HG03159 (cell line): ENCODE results near the gene BRD3OS.
"Not testable (repeated sequence)": the region's sequence is repeated elsewhere in the genome, so short reads cannot be mapped to it uniquely, and the experiment has no call there.

Experiments
- ATAC-seq: cut with Tn5 transposase; IDR thresholded peaks from one replicate; pipeline ENCODE4 v1.9.1; 2021; ENCODE audit warnings: mild to moderate bottlenecking, moderate library complexity; ENCODE audit not compliant: unreplicated experiment

Gene BRD3OS

DNA sequence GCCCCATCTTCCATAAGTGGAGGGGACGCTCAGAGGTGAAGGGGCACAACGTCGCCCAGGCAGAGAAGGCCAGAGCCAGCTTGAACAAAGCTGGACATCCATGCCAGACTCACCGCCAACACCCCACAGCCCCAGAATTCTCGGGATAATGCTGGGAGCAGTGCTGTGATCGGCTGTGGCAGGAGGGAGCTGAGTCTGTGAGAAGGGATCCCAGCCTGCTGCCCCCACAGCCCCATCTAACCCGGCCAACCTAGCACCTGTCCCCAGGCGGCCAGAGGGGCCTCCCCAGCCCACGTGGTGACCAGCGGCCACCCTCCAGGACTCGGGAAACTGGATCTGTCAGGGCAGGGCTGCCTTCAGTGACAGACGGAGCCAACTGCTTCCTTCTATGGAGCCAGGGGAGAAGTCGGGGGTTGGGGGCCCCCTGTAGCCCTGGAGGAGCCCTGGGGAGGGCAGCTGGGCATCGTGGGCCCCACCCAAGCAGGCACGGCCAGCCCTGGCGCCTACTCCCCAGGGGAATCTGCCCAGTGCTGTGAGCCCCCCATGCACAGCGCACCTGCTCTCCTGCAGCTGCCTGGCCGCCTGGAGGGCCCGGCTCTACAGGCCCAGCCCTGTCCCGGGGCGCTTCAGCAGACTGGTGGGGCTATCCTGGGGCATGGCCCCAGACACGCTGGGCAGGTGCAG, 36.5 kb downstream of the BRD3OS start:
- ATAC-seq, result no peak

DNA sequence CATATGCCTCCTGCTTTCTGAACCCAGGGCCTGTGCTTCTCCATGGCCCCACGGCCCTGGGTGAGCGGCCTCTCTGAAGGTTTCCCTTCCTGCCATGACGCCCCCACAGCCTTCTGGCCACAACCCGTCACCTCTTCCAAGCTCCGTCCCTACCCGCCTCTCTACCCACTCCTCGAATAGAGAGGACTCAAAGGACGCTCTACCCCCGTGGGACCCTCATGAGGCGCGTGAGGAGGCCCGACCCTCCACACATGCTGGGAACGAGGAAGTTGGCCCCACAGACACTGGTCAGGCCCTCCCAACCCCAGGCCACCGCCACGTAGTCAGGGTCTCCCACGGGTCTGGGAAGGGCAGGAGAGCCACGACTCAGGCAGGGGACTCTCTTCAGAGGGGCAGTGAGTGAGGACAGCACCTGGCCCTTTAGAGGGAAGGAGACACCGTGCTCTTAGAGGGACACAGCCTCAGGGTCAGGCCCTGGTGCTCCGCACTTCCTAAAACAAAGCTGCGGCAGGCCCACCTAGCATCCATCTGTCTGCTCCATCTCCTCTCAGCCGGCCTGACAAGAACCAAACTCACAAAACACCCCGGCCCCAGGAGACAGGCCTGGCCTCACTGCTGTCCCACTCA, 37.3 kb downstream of the BRD3OS start:
- ATAC-seq, result no peak

DNA sequence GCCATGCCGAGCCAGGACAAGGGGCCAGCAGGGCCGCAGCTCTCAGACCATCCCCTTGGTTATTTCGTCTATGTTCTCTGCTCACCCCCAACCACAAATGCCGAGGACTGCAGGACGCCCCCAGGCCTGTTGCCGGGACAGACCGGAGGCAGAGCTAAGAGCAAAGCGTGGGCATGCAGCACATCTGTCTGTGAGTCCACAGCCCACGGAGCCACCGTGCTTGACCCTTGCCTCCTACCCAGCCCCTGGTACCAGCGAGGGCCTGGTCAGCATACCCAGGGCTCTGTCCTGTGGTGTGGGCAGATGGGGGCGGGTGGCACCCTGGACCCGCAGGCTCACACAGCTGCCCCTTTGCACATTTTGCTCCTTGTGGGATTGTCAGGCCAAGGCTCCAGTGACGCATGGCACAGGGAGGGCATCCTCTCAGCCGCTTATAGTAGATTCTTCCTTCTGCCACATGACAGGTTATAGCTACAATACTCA, 37.8 kb downstream of the BRD3OS start:
- ATAC-seq, result no peak

DNA sequence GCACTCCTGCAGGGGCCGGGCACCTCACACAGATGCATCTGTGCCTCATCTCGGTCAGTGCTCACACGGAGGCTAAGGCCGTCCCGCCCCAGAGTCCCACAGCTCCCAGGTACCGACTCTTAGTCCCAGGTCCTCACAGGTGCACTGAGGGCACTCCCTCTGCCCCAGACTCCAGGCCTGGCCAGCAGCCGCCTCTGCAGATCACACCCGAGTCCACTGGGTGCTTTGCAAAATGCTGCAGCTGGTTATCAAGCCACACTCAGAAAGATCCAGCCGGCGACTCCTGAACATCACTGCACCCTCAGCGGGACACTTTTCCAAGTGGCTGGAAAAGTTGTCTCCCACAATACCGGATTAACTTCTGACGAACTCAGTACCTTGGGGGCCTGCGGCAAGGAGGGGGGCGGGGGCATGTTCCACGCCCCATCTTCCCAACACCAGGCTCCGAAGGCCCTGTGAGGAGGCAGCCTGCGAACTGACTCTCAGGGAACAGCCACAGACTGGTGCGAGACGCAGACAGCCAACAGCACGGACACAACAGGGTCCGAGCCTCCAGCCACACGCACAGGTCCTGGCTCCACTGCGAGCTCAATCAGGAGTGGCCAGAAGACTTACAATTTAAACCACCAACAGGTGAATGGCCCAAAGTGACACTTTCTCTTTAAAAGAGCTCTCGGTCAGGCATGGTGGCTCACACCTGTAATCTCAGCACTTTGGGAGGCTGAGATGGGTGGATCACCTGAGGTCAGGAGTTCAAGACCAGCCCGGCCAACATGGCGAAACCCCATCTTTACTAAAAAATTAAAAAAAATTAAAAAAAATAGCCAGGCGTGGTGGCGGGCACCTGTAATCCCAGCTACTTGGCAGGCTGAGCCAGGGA, 38.5 kb downstream of the BRD3OS start:
- no peak for ATAC-seq

DNA sequence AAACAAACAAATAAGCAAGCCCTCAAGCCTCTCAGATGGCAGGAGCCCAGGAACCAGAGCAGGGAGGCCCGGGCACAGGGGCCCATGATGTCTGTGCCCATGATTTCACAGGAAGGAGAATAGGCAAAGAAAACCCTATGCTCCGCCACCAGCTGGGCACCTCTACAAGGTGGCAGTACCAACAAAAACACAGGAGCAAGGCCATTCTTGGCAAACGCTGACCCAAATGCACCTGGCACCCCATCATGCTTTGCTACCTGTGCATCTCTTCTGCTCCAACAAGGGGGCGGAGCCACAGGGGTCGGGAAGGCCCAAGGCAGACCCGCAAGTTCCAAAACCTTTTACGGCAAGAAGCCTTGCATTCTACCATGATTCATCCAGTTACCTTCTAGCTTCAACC, 39.4 kb downstream of the BRD3OS start:
- ATAC-seq, result no peak

DNA sequence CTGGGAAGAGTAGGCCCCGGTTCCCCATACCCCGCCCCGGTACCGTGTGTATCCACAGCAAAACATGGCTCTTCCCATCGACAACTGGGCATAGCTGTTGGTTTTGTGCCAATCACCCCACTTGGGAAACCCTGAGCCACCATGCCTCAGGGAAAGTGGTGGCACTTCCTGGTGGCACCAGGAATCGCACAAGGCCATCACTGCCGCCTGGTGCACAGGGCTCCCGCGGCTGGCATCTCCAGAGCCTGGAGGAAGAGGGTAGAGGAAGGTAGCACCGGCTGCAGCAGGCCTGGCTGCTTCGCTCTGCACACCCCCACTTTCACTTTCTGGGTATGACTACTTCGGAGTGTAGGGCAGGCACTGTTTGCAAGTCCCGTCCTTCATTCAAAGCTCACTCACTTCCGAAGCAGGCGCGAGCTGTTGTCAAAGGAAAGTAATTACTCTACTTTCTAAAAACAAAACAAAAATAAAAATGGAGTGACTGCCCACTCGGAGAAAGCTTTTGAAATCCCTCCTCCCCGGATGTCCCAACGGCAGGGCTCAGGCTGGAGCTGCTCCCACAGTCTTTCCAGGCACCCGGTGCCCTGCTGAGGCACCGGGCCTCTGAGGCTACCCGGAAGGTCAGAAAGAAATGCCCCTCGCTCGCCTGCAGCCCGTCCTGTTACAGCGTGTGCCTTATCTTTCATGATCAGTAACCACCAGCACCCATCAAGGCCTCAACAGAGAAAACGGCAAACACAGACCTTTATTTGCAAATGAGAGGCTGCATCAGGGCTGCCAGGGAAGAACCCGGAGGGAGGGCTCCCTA, 40.5 kb downstream of the BRD3OS start:
- ATAC-seq, result no peak

DNA sequence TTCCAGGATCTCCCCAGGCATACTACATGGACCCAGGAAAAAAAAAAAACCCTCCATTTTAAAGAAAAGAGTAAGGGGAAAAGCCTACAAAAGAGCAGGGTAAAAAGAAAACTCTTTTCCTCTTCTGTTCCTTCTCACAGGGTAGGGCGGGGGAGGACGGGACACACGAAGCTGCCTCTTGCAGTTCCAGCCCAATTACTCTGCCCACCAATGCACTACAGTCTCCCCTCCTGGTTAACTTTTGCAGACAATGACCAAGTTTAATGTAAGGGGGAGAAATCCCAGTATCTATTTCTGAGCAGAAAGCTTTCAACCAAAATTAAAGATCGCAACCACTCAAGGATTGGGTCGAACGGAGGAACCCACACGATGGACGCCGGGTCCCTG, 41.2 kb downstream of the BRD3OS start:
- no peak for ATAC-seq

DNA sequence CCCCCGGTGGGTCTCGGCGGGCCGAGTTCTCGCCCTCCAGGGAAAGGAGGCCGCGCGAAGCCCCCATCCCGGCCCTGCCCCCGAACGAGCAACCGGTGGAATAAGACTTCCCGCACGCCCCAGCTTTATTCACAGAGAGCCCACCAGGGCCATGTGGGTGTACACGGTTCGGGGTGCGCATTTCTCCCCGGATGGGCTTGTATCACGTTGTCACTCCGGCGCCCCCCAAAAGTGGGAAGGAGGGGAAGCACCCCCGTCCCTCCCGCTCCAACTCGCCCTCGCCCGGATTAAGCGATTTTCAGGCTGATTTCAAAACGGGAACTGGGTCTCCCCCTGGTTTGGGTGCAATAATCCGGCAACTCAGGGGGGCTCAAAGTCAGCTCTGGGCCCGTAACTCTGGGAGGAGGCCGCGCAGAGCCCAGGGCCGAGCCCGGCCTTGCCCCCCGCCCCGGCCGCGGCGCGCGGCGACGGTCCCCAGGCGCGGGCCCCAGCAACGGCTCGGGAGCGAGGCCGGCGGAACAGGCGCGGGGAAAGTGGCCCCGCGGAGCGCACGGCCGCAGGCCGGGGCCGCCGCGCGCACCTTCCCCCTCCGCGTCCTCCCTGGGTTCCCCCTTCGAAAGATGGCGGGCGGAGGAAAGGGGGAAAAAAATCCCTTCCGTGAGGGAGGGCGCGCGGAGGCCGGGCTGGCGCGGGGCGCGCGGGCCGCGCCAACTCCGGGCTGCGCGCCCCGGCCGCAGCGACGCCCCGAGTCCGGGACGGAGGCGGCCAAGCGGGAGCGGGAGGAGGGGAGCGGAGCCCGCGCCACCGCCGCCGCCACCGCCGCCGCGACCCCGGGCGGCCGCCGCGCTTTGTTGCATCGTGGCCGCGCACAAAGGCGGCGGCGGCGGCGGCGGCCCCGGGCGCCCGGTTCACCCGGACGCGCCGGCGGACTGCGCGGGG, 41.9 kb downstream of the BRD3OS start:
- no peak for ATAC-seq

DNA sequence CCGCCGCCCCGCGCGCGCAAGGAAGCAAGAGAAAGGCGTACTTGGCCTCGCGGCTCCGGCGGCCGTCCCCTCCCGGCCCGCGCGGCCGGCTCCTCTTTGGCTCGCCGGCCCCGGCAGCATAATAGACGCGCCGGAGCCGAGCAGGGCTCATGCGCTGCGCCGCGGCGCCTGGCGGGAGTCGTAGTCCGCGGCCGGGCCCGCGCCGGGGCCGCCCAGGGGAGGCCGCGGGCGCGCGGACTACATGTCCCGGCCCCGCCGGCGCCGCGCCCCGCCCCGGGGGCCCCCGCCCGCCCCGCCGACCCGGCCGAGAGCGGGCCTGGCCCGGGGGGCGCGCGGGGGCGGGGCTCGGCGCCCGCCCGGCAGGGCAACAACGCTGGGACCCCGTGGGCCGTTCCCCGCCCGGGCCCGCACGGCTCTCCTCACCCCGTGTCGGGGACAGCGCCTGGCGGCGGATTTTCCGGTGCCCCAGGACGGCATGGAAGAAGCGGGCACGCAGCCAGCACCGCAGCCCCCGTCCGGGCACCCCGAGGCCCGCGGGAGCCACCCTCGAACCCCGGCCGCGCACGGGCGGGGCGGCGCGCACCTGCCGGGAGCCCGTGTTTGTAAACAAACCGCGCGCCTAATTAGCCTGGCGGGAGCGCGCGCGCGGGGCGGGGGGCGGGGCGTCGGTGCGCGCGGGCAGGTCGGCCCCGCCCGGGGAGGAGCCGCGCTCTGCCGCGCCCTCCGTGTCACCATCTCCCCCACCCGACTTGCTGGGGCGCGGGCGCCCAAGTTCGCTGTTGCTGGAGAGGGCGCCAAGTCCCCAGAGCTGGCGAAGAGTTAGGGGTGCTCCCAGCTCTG, 42.8 kb downstream of the BRD3OS start, which contains the start of gene BRD3:
Gene BRD3 (minus strand): TSS at position 123 of the 840 bp plus-strand sequence. CDS start 14,549 bp downstream, outside the sequence.
- ATAC-seq, result peak; percentile 69

DNA sequence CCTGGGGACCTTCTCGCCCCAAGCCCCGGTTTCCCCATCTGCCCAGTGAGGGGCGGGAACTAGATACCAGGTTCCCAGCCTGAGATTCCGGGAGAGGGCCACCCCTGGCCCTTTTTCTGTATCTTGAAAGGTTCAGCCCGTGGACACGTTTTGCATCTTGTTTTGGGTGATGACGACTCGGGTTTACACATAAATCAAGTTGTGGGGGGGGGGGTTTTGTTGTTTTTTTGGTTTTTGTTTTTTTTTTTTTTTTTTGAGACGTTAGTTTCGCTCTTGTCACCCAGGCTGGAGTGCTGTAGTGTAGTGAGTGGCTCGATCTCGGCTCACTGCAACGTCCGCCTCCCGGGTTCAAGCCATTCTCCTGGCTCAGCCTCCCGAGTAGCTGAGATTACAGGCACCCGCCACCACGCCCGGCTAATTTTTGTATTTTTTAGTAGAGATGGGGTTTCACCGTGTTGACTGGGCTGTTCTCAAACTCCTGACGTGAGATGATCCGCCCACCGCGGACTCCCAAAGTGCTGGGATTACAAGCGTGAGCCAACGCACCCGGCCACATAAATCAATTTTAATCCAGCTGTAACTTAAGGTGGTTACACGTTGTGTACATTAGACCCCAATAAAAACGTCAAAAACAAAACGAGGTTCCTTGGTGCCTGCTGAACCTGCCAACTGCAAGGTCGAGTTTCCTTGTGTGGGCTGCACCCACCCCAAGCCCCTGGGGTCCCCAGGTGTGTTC, 43.6 kb downstream of the BRD3OS start:
- no peak for ATAC-seq

DNA sequence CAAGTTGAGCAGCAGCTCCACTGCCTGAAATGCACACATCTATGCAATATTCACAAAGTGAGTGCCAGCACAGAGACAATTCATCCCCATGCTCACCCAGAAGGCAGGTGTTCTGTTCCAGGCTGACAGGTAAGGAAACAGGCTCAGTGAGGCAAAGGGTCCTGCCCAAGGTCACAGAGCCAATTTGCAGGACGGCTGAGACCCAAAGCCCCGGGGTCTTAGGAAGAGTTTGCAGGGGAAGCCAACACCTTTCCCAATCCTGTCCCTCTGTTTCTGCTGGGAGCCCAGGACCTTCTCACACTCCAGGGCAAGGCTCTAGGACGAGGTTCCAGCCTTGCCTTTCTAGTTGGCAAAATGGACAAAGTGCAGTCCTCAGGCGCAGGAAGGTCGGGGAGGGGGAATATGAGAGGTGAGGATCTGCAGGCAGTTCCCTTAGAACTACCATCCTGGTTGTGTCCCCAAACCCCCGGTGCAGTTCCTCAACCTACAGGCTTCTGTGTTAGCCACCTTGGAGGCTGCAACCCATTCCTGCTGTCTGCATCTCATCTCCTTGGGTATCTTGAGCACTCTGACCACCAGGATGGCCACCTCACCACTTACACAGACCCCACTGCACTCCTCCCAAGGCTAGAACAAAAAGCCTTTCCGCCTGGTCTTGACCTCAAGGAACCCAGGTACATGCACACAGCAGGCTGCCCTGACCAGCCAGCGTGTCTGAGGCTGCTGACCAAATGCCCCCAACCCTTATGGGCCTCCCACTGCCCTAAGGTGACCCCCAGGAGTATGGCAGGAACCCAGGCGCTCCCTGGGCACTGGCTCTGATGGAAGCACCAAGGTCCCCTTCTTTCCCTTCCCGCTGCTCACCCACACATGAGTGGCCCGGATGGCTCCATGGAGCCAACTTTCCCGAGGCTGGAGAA, 44.5 kb downstream of the BRD3OS start:
- ATAC-seq, result no peak

DNA sequence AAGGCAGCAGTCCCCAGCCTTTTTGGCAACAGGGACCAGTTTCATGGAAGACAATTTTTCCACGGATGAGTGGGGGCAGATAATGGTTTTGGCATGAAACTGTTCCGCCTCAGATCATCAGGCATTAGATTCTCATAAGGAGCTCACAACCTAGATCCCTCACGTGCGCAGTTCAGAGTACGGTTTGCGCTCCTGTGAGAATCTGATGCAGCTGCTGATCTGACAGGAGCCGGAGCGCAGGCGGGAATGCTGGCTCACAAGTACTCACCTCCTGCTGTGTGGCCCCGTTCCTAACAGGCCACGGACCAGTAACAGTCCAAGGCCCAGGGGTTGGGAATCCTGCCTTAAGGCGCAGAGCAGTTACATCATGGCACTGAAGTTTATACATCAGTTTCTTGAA, 45.9 kb downstream of the BRD3OS start:
- ATAC-seq, result no peak

DNA sequence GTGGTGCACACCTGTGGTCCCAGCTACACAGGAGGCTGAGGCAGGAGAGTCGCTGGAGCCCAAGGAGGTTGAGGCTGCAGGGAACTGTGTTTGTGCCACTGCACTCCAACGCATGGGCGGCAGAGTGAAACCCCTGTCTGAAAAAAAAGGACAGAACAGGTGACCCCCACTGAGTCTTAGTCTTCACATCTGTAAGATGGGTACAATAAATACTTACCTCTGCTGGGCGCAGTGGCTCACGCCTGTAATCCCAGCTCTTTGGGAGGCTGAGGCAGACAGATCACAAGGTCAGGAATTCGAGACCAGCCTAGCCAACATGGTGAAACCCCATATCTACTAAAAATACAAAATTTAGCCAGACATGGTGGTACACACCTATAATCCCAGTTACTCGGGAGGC, 47.4 kb downstream of the BRD3OS start:
- not testable (repeated sequence) for ATAC-seq

DNA sequence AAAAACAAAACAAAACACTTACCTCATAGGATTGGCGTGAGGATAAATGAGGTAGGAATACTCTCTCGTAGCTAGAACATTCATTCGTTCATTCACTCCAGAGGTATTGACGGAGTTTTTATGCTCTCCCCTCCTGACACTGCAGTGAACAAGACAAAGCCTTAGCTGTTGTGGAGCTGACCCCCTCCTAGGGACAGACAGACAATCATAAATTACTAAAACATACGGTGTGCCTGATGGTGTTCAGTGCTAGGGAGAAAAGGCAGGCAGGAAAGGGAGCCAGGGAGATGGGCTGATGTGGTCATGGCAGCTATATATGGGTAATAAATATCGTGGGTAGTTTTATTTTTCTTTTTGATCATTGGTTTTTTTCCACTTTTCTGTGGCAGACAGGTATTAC, 48.2 kb downstream of the BRD3OS start:
- ATAC-seq, result no peak

DNA sequence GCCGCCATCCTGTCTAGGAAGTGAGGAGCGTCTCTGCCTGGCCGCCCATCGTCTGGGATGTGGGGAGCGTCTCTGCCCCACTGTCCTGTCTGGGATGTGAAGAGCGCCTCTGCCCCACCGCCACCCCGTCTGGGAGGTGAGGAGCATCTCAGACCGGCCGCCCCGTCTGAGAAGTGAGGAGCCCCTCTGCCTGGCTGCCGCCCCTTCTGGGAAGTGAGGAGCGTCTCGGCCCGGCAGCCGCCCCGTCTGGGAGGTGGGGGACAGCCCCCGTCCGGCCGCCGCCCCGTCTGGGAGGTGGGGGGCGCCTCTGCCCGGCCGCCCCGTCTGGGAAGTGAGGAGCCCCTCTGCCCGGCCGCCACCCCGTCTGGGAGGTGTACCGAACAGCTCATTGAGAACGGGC, 50.4 kb downstream of the BRD3OS start:
- not testable (repeated sequence) for ATAC-seq

DNA sequence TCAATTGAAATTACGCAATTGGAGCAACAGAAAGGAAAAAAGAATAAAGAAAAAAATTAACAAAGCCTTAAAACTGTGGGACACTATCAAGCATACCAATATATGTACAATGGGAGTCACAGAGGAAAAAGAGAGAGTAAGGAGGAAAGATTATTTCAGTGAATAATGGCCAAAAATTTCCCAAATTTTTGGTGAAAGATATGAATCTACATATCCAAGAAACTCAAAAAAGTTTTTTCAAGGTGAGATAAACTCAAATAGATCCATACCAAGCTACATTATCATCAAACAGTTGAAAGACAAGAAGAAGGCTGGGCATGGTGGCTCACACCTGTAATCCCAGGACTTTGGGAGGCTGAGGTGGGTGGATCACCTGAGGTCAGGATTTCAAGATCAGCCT, 51.4 kb downstream of the BRD3OS start:
- ATAC-seq, result no peak
